Neural crest cell (in vitro differentiated cells): ENCODE measurements around the gene TOGARAM1. TPM values are rescaled to one million over a fixed set of nuclear protein-coding genes. Genes with fewer than 3 reads are reported as not detected.

Source experiments
- DNase-seq: peaks from one replicate; pipeline ENCODE4 v3.0.0; 2021; ENCODE audit warnings: low read depth, mixed read lengths, low spot score
- H3K27ac Mint-ChIP-seq: one replicate; pipeline ENCODE4 v1.8.0; 2021; ENCODE audit warnings: mild to moderate bottlenecking, mixed read lengths; ENCODE audit not compliant: unreplicated experiment
- H3K27me3 Mint-ChIP-seq: 2 replicates; pipeline ENCODE4 v1.8.0; 2021; ENCODE audit warnings: low read depth, mild to moderate bottlenecking, mixed read lengths
- H3K36me3 Mint-ChIP-seq: 2 replicates; pipeline ENCODE4 v1.8.0; 2021; ENCODE audit warnings: low read depth, mild to moderate bottlenecking, mixed read lengths
- H3K4me1 Mint-ChIP-seq: 2 replicates; pipeline ENCODE4 v1.8.0; 2021; ENCODE audit warnings: mixed read lengths
- H3K4me3 Mint-ChIP-seq: one replicate; pipeline ENCODE4 v1.8.0; 2021; ENCODE audit warnings: mild to moderate bottlenecking, mixed read lengths
- H3K9me3 Mint-ChIP-seq: 2 replicates; pipeline ENCODE4 v1.8.0; 2021; ENCODE audit warnings: mixed read lengths
- CTCF ChIP-seq: fragments of 200-600 bp; sonication (generic); conservative IDR thresholded peaks from 2 replicates; pipeline ENCODE4 v1.5.0; 2021; ENCODE audit warnings: antibody characterized with exemption, mild to moderate bottlenecking
- total RNA-seq: library from RNA; stranded (reverse); gene quantifications from 2 replicates; pipeline ENCODE4 v1.2.1, GENCODE V29; 2021

The TOGARAM1 gene
- total RNA-seq, 1 donor from 2014 or later = 15.7 TPM

GRCh38 chr14:45083976-45084722 lies 122.2 kb downstream of the TOGARAM1 start, which contains the start of gene PRPF39:
PRPF39 (plus strand) TSS chr14:45084116; CDS start chr14:45095240, 11,124 bp downstream.
- Mint-ChIP-seq H3K27me3 (no peaks in the 10 kb centered on the region), H3K36me3 (peaks cover 2% of the 10 kb centered on the region), H3K9me3 (no peaks in the 10 kb centered on the region), H3K4me3 (peak within 1 kb of the TSS; percentile 99), H3K4me1 (peaks cover 49% of the 10 kb centered on the region), H3K27ac (peak within 1 kb of the TSS; percentile 99)
- DNase-seq = peak; percentile 94
- no peak for TF ChIP-seq CTCF

GRCh38 chr14:45084946-45085346 lies 123.0 kb downstream of the TOGARAM1 start:
- H3K36me3 Mint-ChIP-seq = peaks cover 2% of the 10 kb centered on the region
- peak overlapping the region; percentile 99 for H3K4me3 Mint-ChIP-seq
- no peak for DNase-seq
- no peak for TF ChIP-seq CTCF
- H3K27me3 Mint-ChIP-seq = no peaks in the 10 kb centered on the region
- peak overlapping the region; percentile 76 for H3K27ac Mint-ChIP-seq
- H3K9me3 Mint-ChIP-seq = no peaks in the 10 kb centered on the region
- H3K4me1 Mint-ChIP-seq = peaks cover 56% of the 10 kb centered on the region

GRCh38 chr14:45089813-45090212 lies 127.8 kb downstream of the TOGARAM1 start:
- Mint-ChIP-seq H3K36me3 (peaks cover 2% of the 10 kb centered on the region), H3K4me1 (peaks cover 57% of the 10 kb centered on the region), H3K4me3 (no peak overlapping the region), H3K9me3 (no peaks in the 10 kb centered on the region), H3K27ac (no peak overlapping the region), H3K27me3 (no peaks in the 10 kb centered on the region)
- no peak for DNase-seq
- no peak for TF ChIP-seq CTCF

GRCh38 chr14:45091710-45092109 lies 129.7 kb downstream of the TOGARAM1 start:
- no peaks in the 10 kb centered on the region for H3K9me3 Mint-ChIP-seq
- DNase-seq = no peak
- TF ChIP-seq CTCF = no peak
- no peak overlapping the region for H3K4me3 Mint-ChIP-seq
- peaks cover 39% of the 10 kb centered on the region for H3K4me1 Mint-ChIP-seq
- no peaks in the 10 kb centered on the region for H3K27me3 Mint-ChIP-seq
- H3K36me3 Mint-ChIP-seq = peaks cover 14% of the 10 kb centered on the region
- no peak overlapping the region for H3K27ac Mint-ChIP-seq

- TF ChIP-seq CTCF = no peak
- no peak for DNase-seq
- Mint-ChIP-seq H3K4me1 (peaks cover 18% of the 10 kb centered on the region), H3K9me3 (no peaks in the 10 kb centered on the region), H3K4me3 (no peak overlapping the region), H3K27ac (no peak overlapping the region), H3K36me3 (peaks cover 22% of the 10 kb centered on the region), H3K27me3 (no peaks in the 10 kb centered on the region)
Measured at GRCh38 chr14:45094275-45094674, 132.3 kb downstream of the TOGARAM1 start.
